K562 (cell line): ENCODE data around the gene DUSP28. TPM values are rescaled to one million over a fixed set of nuclear protein-coding genes. Genes with fewer than 3 reads are reported as not detected.

Experiments used
- GMEB1 ChIP-seq: fragments of 250-450 bp; sonication (Bioruptor Pico); IDR thresholded peaks from 2 replicates; pipeline ENCODE4 v1.4.0; 2020; ENCODE audit warnings: mild to moderate bottlenecking
- HMGN3 ChIP-seq: IDR thresholded peaks from 2 replicates; pipeline ENCODE4 v1.6.1; 2011; ENCODE audit warnings: borderline replicate concordance, low read depth, mild to moderate bottlenecking, mixed read lengths, low read length; ENCODE audit not compliant: insufficient read length; ENCODE audit errors: extremely low read depth
- KAT7 ChIP-seq: sonication (generic); formaldehyde crosslinking; IDR thresholded peaks from 2 replicates; pipeline ENCODE4 v1.8.0; 2022; ENCODE audit warnings: missing genetic modification reagents, mild to moderate bottlenecking, borderline replicate concordance
- MTA3 ChIP-seq: fragments of 450-650 bp; formaldehyde crosslinking; IDR thresholded peaks from 2 replicates; pipeline ENCODE4 v1.6.1; 2017; ENCODE audit warnings: mild to moderate bottlenecking, borderline replicate concordance
- SIN3A ChIP-seq, 2 experiments: fragments of 150-350 bp in 1 of 2; IDR thresholded peaks; 2 replicates each; pipeline ENCODE4 v1.6.1; 2011 to 2016; ENCODE audit warnings: borderline replicate concordance in 2 of 2, low read depth in 2 of 2, low read length in 2 of 2, mild to moderate bottlenecking in 2 of 2, moderate library complexity in 2 of 2; ENCODE audit not compliant: control insufficient read depth in 1 of 2
- U2AF1 ChIP-seq: fragments of 200-400 bp; formaldehyde crosslinking; optimal IDR thresholded peaks from 2 replicates; pipeline ENCODE3; 2017; ENCODE audit warnings: mild to moderate bottlenecking, low read depth, low read length, moderate library complexity
- ZBTB1 ChIP-seq: sonication (generic); formaldehyde crosslinking; IDR thresholded peaks from 2 replicates; pipeline ENCODE4 v1.8.1; 2023; ENCODE audit warnings: missing genetic modification reagents, low read depth, mild to moderate bottlenecking, borderline replicate concordance
- ZNF274 ChIP-seq: IDR thresholded peaks from 2 replicates; pipeline ENCODE4 v1.6.1; 2011; ENCODE audit warnings: low read depth, mild to moderate bottlenecking, low read length, moderate library complexity, borderline replicate concordance
- polyA plus RNA-seq, 8 experiments: library from polyadenylated mRNA; depleted of rRNA in 4 of 8; stranded (reverse) in 5 of 8; unstranded in 3 of 8; fragments of >200 nt; fragmentation: Nextera tagmentation in 2 of 8; fragmentation: Illumina TruSeq in 1 of 8; extraction: Ambion mirVana in 2 of 8; extraction: Trizol in 1 of 8; gene quantifications; 2 replicates each; pipeline versions ENCODE4 v1.2.1 to v1.2.3, GENCODE V29; 2011 to 2014; ENCODE audit warnings: inconsistent platforms in 1 of 8, missing spikeins in 1 of 8
- total RNA-seq, 7 experiments: library from RNA; depleted of rRNA in 6 of 7; stranded (reverse); fragments of >200 nt in 6 of 7; fragmentation: Illumina TruSeq in 2 of 7; extraction: Trizol in 2 of 7; gene quantifications; 2 replicates each; pipeline versions ENCODE4 v1.2.1 to v1.2.3, GENCODE V29; 2011 to 2021; ENCODE audit warnings: low replicate concordance in 1 of 7
- TF ChIP-seq, protein P1 (sequence below): IDR thresholded peaks from 2 replicates; pipeline ENCODE4 v1.6.1; 2012; ENCODE audit warnings: low read depth, low read length, improper control_type of control experiment, borderline replicate concordance
- TF ChIP-seq, protein P2 (sequence below): fragments of 450-650 bp; IDR thresholded peaks from 2 replicates; pipeline ENCODE4 v1.6.1; 2016; ENCODE audit warnings: mild to moderate bottlenecking, moderate library complexity

Gene DUSP28
- total and polyA plus RNA-seq, 9 of the 15 experiments (the other 6 are each of a cell fraction or from before 2014, with no cell fraction given): 2.8 to 8.1 (median 4.2) TPM

DNA sequence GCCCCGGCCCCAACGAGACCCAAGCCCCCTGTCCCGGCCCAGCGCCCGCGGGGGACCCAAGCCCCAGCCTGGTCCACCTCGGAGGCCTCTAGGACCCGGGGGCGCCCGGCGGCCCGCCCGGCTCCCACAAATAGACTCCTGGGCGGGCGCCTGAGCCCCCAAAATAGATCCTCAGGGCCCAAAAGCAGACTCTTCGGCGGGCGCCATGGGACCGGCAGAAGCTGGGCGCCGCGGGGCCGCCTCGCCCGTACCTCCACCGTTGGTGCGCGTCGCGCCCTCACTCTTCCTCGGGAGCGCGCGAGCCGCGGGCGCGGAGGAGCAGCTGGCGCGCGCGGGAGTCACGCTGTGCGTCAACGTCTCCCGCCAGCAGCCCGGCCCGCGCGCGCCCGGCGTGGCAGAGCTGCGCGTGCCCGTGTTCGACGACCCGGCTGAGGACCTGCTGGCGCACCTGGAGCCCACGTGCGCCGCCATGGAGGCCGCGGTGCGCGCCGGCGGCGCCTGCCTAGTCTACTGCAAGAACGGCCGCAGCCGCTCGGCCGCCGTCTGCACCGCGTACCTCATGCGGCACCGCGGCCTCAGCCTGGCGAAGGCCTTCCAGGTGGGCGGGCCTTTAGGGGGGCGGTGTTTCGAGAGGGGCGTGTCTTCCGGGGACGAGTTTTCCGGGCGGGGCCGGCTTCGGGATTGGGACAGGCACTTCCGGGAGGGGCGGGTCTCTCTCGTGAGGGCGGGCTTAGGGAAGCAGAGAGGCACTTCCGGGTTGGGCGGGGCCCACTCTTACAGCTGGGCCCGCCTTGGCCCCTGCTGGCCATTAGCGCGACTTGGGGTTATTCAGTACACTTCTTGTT is 545 bp downstream of the DUSP28 start (continued):
- peak; percentile 3; the same call in 1 of the 2 replicates for TF ChIP-seq ZNF274
- TF ChIP-seq MTA3: 0 out of 2 replicates have a peak, but pooled peaks have one; percentile 5
- peak; percentile 77; the same call in 1 of the 2 replicates for TF ChIP-seq KAT7 (CRISPR knock-in tag)
- peak; percentile 89 for TF ChIP-seq GMEB1 (CRISPR knock-in tag)
- TF ChIP-seq SIN3A (IDR thresholded peaks at IDR 0.05; ENCODE audit: borderline replicate concordance in 2 of 2, control insufficient read depth in 1 of 2, low read depth in 2 of 2, low read length in 2 of 2): peak in 1 of 2 experiments; percentile 7; a peak in 1 of 4 replicates
- 0 out of 2 replicates have a peak, but pooled peaks have one; percentile 25 for TF ChIP-seq ZBTB1 (CRISPR knock-in tag)
- TF ChIP-seq U2AF1: peak; percentile 32
- TF ChIP-seq, protein P1, sequence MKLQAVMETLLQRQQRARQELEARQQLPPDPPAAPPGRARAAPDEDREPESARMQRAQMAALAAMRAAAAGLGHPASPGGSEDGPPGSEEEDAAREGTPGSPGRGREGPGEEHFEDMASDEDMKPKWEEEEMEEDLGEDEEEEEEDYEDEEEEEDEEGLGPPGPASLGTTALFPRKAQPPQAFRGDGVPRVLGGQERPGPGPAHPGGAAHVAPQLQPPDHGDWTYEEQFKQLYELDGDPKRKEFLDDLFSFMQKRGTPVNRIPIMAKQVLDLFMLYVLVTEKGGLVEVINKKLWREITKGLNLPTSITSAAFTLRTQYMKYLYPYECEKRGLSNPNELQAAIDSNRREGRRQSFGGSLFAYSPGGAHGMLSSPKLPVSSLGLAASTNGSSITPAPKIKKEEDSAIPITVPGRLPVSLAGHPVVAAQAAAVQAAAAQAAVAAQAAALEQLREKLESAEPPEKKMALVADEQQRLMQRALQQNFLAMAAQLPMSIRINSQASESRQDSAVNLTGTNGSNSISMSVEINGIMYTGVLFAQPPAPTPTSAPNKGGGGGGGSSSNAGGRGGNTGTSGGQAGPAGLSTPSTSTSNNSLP: no peak
- TF ChIP-seq, protein P2, sequence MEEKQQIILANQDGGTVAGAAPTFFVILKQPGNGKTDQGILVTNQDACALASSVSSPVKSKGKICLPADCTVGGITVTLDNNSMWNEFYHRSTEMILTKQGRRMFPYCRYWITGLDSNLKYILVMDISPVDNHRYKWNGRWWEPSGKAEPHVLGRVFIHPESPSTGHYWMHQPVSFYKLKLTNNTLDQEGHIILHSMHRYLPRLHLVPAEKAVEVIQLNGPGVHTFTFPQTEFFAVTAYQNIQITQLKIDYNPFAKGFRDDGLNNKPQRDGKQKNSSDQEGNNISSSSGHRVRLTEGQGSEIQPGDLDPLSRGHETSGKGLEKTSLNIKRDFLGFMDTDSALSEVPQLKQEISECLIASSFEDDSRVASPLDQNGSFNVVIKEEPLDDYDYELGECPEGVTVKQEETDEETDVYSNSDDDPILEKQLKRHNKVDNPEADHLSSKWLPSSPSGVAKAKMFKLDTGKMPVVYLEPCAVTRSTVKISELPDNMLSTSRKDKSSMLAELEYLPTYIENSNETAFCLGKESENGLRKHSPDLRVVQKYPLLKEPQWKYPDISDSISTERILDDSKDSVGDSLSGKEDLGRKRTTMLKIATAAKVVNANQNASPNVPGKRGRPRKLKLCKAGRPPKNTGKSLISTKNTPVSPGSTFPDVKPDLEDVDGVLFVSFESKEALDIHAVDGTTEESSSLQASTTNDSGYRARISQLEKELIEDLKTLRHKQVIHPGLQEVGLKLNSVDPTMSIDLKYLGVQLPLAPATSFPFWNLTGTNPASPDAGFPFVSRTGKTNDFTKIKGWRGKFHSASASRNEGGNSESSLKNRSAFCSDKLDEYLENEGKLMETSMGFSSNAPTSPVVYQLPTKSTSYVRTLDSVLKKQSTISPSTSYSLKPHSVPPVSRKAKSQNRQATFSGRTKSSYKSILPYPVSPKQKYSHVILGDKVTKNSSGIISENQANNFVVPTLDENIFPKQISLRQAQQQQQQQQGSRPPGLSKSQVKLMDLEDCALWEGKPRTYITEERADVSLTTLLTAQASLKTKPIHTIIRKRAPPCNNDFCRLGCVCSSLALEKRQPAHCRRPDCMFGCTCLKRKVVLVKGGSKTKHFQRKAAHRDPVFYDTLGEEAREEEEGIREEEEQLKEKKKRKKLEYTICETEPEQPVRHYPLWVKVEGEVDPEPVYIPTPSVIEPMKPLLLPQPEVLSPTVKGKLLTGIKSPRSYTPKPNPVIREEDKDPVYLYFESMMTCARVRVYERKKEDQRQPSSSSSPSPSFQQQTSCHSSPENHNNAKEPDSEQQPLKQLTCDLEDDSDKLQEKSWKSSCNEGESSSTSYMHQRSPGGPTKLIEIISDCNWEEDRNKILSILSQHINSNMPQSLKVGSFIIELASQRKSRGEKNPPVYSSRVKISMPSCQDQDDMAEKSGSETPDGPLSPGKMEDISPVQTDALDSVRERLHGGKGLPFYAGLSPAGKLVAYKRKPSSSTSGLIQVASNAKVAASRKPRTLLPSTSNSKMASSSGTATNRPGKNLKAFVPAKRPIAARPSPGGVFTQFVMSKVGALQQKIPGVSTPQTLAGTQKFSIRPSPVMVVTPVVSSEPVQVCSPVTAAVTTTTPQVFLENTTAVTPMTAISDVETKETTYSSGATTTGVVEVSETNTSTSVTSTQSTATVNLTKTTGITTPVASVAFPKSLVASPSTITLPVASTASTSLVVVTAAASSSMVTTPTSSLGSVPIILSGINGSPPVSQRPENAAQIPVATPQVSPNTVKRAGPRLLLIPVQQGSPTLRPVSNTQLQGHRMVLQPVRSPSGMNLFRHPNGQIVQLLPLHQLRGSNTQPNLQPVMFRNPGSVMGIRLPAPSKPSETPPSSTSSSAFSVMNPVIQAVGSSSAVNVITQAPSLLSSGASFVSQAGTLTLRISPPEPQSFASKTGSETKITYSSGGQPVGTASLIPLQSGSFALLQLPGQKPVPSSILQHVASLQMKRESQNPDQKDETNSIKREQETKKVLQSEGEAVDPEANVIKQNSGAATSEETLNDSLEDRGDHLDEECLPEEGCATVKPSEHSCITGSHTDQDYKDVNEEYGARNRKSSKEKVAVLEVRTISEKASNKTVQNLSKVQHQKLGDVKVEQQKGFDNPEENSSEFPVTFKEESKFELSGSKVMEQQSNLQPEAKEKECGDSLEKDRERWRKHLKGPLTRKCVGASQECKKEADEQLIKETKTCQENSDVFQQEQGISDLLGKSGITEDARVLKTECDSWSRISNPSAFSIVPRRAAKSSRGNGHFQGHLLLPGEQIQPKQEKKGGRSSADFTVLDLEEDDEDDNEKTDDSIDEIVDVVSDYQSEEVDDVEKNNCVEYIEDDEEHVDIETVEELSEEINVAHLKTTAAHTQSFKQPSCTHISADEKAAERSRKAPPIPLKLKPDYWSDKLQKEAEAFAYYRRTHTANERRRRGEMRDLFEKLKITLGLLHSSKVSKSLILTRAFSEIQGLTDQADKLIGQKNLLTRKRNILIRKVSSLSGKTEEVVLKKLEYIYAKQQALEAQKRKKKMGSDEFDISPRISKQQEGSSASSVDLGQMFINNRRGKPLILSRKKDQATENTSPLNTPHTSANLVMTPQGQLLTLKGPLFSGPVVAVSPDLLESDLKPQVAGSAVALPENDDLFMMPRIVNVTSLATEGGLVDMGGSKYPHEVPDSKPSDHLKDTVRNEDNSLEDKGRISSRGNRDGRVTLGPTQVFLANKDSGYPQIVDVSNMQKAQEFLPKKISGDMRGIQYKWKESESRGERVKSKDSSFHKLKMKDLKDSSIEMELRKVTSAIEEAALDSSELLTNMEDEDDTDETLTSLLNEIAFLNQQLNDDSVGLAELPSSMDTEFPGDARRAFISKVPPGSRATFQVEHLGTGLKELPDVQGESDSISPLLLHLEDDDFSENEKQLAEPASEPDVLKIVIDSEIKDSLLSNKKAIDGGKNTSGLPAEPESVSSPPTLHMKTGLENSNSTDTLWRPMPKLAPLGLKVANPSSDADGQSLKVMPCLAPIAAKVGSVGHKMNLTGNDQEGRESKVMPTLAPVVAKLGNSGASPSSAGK: peak; percentile 68
- peak; percentile 76 for TF ChIP-seq HMGN3
